IPS-20b (cell line): ENCODE measurements around the gene SP110.
"Not testable (repeated sequence)": the region's sequence is repeated elsewhere in the genome, so short reads cannot be mapped to it uniquely, and the experiment has no call there.

Experiments used
- H3K27ac ChIP-seq: one replicate; pipeline ENCODE4 v1.5.1; 2013; ENCODE audit warnings: low read length
- H3K27me3 ChIP-seq: 2 replicates; pipeline ENCODE4 v1.6.1; 2013; ENCODE audit warnings: mild to moderate bottlenecking, low read length, inconsistent platforms; ENCODE audit not compliant: insufficient read depth
- H3K36me3 ChIP-seq: 2 replicates; pipeline ENCODE4 v1.6.1; 2013; ENCODE audit warnings: low read depth, mild to moderate bottlenecking, inconsistent platforms, low read length, moderate library complexity; ENCODE audit not compliant: insufficient read depth
- H3K4me1 ChIP-seq: 2 replicates; pipeline ENCODE4 v1.6.1; 2013; ENCODE audit warnings: mild to moderate bottlenecking, control low read depth, inconsistent platforms, low read length, moderate library complexity; ENCODE audit not compliant: insufficient read depth
- H3K4me3 ChIP-seq: 2 replicates; pipeline ENCODE4 v1.5.1; 2013; ENCODE audit warnings: mild to moderate bottlenecking, low read length, inconsistent platforms
- H3K9ac ChIP-seq: 2 replicates; pipeline ENCODE4 v1.6.1; 2013; ENCODE audit warnings: low read depth, mild to moderate bottlenecking, inconsistent platforms, low read length, moderate library complexity
- H3K9me3 ChIP-seq: 2 replicates; pipeline ENCODE4 v1.6.1; 2013; ENCODE audit warnings: mild to moderate bottlenecking, low read depth, low read length, inconsistent platforms; ENCODE audit not compliant: insufficient read depth

The SP110 gene

DNA sequence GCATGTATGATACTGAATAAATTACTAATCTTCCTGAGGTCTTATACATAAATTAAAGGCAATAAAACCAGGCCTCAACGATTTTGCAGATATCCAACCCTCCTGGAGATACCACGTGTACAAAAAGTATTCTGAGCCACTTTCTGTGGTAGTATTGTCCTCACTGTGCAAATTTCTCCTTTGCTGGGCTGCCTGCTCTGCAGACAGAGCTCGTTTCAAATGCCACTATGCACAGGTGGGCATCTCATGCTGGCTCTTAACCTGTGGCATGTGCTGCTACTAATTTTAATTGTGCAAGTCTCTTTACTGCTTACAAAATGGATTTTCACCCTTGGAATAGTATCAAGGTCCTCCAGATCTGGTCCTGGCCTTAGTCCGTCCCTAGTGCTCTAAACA is 84.7 kb downstream of the SP110 start:
- Histone ChIP-seq H3K9me3 (peaks cover 9% of the 10 kb centered on the region; the same call in 1 of the 2 replicates), H3K4me3 (no peak overlapping the region), H3K36me3 (no peaks in the 10 kb centered on the region), H3K27me3 (no peaks in the 10 kb centered on the region), H3K4me1 (no peaks in the 10 kb centered on the region), H3K9ac (no peak overlapping the region), H3K27ac (no peak overlapping the region)

DNA sequence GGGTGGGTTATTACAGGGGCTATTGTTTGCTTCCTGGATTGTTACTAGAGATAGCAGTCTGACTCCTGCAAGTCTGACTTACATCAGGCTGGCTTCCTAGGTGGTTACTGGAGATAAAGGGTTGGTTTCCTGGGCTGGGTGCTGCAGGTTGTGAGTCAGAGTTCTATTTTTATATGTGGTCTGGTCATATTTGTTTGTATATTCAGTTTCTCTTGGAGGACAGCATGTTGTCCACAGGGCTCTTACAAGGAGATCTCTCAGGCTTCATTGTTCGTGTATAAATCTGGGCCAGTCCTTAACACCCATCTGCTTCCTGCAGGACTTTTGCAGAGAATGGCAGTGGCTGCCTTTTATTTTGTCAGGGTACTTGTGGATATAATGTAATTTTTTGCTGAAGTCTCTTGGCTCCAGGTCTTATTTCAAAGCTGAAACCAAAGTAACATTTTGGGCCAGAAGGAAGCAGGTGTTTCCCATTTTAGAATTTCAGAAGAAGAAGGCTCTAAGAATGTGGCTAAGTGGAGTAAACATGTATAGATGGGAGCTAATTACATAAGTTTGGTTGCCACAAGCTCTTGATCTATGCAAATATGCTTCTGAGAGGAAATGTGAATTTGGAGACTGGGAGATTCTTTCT is 85.2 kb downstream of the SP110 start:
- Histone ChIP-seq H3K9ac (no peak overlapping the region), H3K9me3 (peaks cover 6% of the 10 kb centered on the region; the same call in 1 of the 2 replicates), H3K4me1 (no peaks in the 10 kb centered on the region), H3K27me3 (no peaks in the 10 kb centered on the region), H3K36me3 (no peaks in the 10 kb centered on the region), H3K27ac (no peak overlapping the region), H3K4me3 (no peak overlapping the region)

DNA sequence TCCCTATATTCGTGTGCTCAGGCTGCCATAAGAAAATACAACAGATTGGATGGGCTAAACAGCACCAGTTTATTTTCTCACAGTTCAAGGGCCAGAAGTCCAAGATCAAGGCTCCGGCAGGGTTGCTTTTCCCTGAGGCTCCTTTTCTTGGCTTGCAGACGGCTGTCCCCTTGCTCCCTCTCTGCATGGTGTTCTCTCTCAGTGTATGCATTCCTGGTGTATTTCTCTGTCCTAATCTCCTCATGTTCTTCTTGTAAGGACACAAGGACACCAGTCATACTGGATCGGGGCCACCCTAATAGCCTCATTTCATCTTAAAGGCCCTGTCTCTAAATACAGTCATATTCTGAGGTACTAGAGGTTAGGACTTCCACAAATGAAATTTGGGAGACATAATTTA is 88.4 kb downstream of the SP110 start:
- Histone ChIP-seq H3K4me3 (no peak overlapping the region), H3K4me1 (no peaks in the 10 kb centered on the region), H3K27me3 (no peaks in the 10 kb centered on the region), H3K36me3 (no peaks in the 10 kb centered on the region), H3K27ac (no peak overlapping the region), H3K9ac (no peak overlapping the region), H3K9me3 (0 out of 2 replicates have a peak, but pooled peaks cover 3% of the 10 kb centered on the region)

DNA sequence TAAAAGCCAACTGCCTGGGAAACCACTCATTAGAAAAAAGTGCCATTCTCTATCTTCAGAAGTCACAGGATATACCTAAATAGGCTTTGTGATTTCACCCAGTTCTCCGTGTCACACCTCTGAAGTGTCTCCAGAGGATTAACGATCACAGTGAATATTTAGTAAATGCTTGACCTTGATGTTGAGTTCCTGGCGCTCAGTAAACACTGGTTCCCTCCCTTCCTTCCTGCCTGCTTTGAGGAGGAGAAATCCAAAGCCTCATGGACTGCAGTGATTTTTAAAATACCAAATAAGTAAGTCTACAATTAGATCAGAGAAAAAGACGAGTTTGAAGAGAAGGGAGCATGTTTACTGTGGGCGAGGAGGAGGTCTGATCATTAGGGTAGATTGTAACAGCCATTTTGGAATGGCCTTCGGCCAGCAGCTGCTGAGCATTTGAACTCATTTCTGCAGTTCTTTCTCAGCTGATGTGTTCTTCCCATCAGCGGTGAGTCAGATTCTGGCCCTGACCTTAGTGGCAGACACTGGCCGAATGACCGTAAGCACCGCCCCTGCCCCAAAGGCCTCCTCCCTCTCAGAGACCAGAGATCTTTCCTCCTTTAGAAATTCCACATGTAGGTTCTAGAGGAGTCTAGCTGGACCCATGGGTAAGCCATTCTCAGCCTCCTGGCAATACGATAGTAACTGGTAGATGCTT is 89.0 kb downstream of the SP110 start:
- Histone ChIP-seq H3K9me3 (0 out of 2 replicates have a peak, but pooled peaks cover 3% of the 10 kb centered on the region), H3K27ac (no peak overlapping the region), H3K9ac (no peak overlapping the region), H3K4me1 (no peaks in the 10 kb centered on the region), H3K36me3 (no peaks in the 10 kb centered on the region), H3K27me3 (no peaks in the 10 kb centered on the region), H3K4me3 (no peak overlapping the region)

DNA sequence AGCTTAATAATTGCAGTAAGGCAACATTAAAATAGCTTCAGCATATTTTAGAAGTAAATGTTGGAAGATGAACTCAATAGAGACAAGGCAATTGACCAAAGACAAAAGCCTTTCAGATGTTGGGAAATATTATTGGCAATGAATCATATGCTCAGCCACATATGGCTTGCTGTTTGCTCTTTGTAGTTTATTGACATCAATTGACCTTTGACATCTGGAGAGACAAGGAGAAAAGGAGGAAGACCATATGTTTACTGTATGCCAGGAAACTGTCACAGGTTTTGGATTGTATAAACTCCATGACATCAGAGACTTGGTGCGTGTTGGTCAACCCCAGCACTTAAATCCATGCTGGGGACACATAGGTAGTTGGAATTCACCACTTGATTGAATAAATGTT is 90.4 kb downstream of the SP110 start:
- H3K4me1 ChIP-seq, result no peaks in the 10 kb centered on the region
- H3K9me3 ChIP-seq, result 0 out of 2 replicates have a peak, but pooled peaks cover 3% of the 10 kb centered on the region
- H3K36me3 ChIP-seq, result no peaks in the 10 kb centered on the region
- no peak overlapping the region for H3K27ac ChIP-seq
- H3K27me3 ChIP-seq, result no peaks in the 10 kb centered on the region
- no peak overlapping the region for H3K4me3 ChIP-seq
- H3K9ac ChIP-seq, result no peak overlapping the region

DNA sequence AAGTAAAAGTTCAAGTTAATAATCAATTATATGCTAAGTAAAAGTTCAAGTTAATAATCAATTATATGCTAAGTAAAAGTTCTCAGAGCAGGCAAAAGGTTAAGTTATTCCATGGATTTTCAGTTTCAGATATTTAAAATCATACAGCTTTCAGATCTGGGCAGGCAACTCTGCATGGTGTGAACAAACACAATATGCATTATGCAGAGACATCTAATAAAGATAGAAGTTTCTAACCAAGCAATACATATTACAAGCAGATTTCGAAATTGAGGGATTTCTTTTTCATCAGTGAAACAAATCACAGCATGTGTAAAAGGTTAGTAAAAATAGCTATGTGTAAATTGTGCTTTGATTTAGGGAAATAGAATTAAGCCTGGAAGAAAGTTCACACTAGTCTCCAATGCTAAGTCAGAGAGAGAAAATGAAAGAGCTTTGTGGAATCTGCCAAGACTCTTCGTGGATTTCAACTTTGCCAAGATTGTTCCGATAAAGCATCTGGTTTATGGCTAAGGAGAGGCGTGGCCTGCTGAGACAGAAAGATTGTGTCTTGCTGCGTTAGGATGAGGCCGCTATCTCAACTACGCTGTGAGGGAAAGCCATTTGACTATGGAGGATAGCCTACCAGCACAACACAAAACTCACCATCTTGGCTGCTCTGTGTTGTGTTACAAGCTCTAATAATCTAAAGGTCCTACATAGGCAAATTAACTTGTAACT is 91.0 kb downstream of the SP110 start:
- H3K4me3 ChIP-seq, result no peak overlapping the region
- 0 out of 2 replicates have a peak, but pooled peaks cover 3% of the 10 kb centered on the region for H3K9me3 ChIP-seq

DNA sequence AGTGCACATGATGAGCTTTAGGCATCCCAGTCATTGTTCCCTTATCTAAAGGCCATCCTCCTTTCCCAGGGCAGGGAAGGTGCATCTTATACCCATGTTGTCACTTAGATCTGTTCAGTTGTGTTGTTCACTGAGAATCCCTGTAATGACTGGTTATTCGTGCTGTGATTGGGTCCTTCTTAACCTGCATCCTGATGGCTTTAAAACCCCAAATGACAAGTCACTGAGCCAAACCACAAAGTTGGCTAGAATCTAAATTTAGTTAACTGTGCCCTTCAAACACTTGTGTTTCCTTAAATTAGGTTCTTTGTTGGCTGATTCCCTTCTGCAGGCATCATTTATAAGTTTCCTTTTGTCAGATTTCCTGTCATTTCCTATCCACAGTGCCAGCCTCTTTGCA is 92.6 kb downstream of the SP110 start:
- H3K4me1 ChIP-seq, result no peaks in the 10 kb centered on the region
- H3K4me3 ChIP-seq, result no peak overlapping the region
- H3K36me3 ChIP-seq, result no peaks in the 10 kb centered on the region
- H3K27ac ChIP-seq, result no peak overlapping the region
- no peaks in the 10 kb centered on the region for H3K27me3 ChIP-seq
- H3K9ac ChIP-seq, result no peak overlapping the region
- H3K9me3 ChIP-seq, result no peaks in the 10 kb centered on the region

More for the DNA sequence above, 91.0 kb downstream of the SP110 start:
- Histone ChIP-seq H3K27ac (no peak overlapping the region), H3K36me3 (no peaks in the 10 kb centered on the region), H3K4me1 (no peaks in the 10 kb centered on the region), H3K9ac (no peak overlapping the region), H3K27me3 (no peaks in the 10 kb centered on the region)

GRCh38 chr2:230124757-230125431 is 94.9 kb downstream of the SP110 start:
- no peaks in the 10 kb centered on the region for H3K4me1 ChIP-seq
- H3K27me3 ChIP-seq, result no peaks in the 10 kb centered on the region
- no peaks in the 10 kb centered on the region for H3K36me3 ChIP-seq
- H3K9me3 ChIP-seq, result no peaks in the 10 kb centered on the region
- H3K4me3 ChIP-seq, result no peak overlapping the region
- no peak overlapping the region for H3K27ac ChIP-seq
- H3K9ac ChIP-seq, result no peak overlapping the region

GRCh38 chr2:230124235-230124634 is 95.5 kb downstream of the SP110 start:
- no peaks in the 10 kb centered on the region for H3K27me3 ChIP-seq
- H3K27ac ChIP-seq, result no peak overlapping the region
- H3K36me3 ChIP-seq, result no peaks in the 10 kb centered on the region
- no peaks in the 10 kb centered on the region for H3K9me3 ChIP-seq
- no peak overlapping the region for H3K4me3 ChIP-seq
- no peak overlapping the region for H3K9ac ChIP-seq
- H3K4me1 ChIP-seq, result no peaks in the 10 kb centered on the region

- H3K27me3 ChIP-seq, H3K4me1 ChIP-seq, H3K4me3 ChIP-seq, H3K36me3 ChIP-seq, H3K9me3 ChIP-seq, H3K9ac ChIP-seq, H3K27ac ChIP-seq: not testable (repeated sequence)
Measured at GRCh38 chr2:230120376-230120775, 99.4 kb downstream of the SP110 start.

DNA sequence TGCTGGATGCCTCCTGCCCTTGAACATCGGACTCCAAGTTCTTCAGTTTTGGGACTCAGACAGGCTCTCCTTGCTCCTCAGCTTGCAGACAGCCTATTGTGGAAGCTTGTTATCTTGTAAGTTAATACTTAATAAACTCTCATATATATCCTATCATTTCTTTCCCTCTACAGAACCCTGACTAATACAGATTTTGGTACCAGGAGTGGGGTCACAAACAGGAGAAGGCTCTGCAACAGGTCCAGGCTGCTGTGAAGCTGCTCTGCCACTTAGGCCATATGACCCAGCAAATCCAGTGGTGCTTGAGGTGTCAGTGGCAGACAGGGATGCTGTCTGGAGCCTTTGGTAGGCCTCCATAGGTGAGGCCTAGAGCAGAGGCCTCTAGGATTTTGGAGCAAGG is 100.0 kb downstream of the SP110 start:
- not testable (repeated sequence) for H3K9me3 ChIP-seq, H3K27ac ChIP-seq, H3K27me3 ChIP-seq, H3K36me3 ChIP-seq, H3K4me1 ChIP-seq, H3K4me3 ChIP-seq, H3K9ac ChIP-seq
